DND-41 (cell line): ENCODE results near the gene TIGD7.

Experiments used
- CTCF ChIP-seq: IDR thresholded peaks from 2 replicates; pipeline ENCODE4 v1.5.1; 2012; ENCODE audit warnings: borderline replicate concordance, low read length, moderate library complexity, mild to moderate bottlenecking; ENCODE audit not compliant: poor library complexity, severe bottlenecking; ENCODE audit errors: extremely low read depth
- EZH2 ChIP-seq: IDR thresholded peaks from 3 replicates; pipeline ENCODE4 v1.6.1; 2012; ENCODE audit warnings: borderline replicate concordance, low read depth, mild to moderate bottlenecking, moderate library complexity, low read length, inconsistent platforms; ENCODE audit not compliant: severe bottlenecking

- no peak for TF ChIP-seq CTCF
- TF ChIP-seq EZH2 = no peak
Measured at GRCh38 chr16:3295783-3296182, 9.4 kb downstream of the TIGD7 start.
